Peyer's patch (tissue), 4 donors: ENCODE measurements around the gene TBL1XR1. TPM values are rescaled to one million over a fixed set of nuclear protein-coding genes. Genes with fewer than 3 reads are reported as not detected.

Experiments used
- DNase-seq, 3 donors: peaks; one replicate each; pipeline ENCODE4 v3.0.0-alpha.2; 2017 to 2019
- H3K27ac ChIP-seq, 4 donors: fragments of 200-600 bp; sonication (generic); one replicate each; pipeline ENCODE4 v1.5.1; 2016 to 2019
- H3K27me3 ChIP-seq, 2 donors: fragments of 200-600 bp; sonication (generic); one replicate each; pipeline ENCODE4 v1.5.1; 2019
- H3K36me3 ChIP-seq, 3 donors: fragments of 200-600 bp; sonication (generic); one replicate each; pipeline ENCODE4 v1.5.1; 2016 to 2019
- H3K4me1 ChIP-seq, 4 donors: fragments of 200-600 bp; sonication (generic); one replicate each; pipeline ENCODE4 v1.5.1; 2016 to 2019
- H3K4me3 ChIP-seq, 4 donors: fragments of 200-600 bp; sonication (generic); 1 replicate in 3 of 4; 2 replicates in 1 of 4; pipeline ENCODE4 v1.5.1; 2016 to 2019; ENCODE audit warnings: mild to moderate bottlenecking in 1 of 4
- H3K9me3 ChIP-seq, 4 donors: fragments of 200-600 bp; sonication (generic); one replicate each; pipeline ENCODE4 v1.5.1; 2016 to 2019; ENCODE audit warnings: mild to moderate bottlenecking in 1 of 4
- CTCF ChIP-seq, 6 experiments: fragments of 450-650 bp in 4 of 6; fragments of 200-600 bp in 2 of 6; sonication (generic) in 1 of 6; IDR thresholded peaks; one replicate each; pipeline ENCODE4 v1.5.1; 2017 to 2019; ENCODE audit warnings: antibody characterized with exemption in 6 of 6, mild to moderate bottlenecking in 3 of 6, moderate library complexity in 1 of 6
- POLR2A ChIP-seq, 2 donors: fragments of 450-650 bp; IDR thresholded peaks; one replicate each; pipeline ENCODE4 v1.5.1; 2017; ENCODE audit warnings: antibody characterized with exemption in 2 of 2, mild to moderate bottlenecking in 2 of 2, moderate library complexity in 2 of 2
- total RNA-seq, 4 donors: library from RNA; depleted of rRNA; stranded (reverse); fragments of >200 nt; gene quantifications; one replicate each; pipeline ENCODE4 v1.1.0, GENCODE V29; 2016

The TBL1XR1 gene
- total RNA-seq, 4 donors from 2014 or later, result 40.7 to 81.7 (median 69.4) TPM

GRCh38 chr3:177224414-177224813 is 27.1 kb upstream of the TBL1XR1 start:
- Histone ChIP-seq H3K27me3 (no peaks in the 10 kb centered on the region), H3K9me3 (no peaks in the 10 kb centered on the region), H3K36me3 (no peaks in the 10 kb centered on the region), H3K4me1 (no peaks in the 10 kb centered on the region), H3K27ac (no peak overlapping the region), H3K4me3 (no peak overlapping the region)
- DNase-seq, result no peak
- TF ChIP-seq POLR2A (IDR thresholded peaks at IDR 0.05) (no peak), CTCF (IDR thresholded peaks at IDR 0.05) (no peak)

DNA sequence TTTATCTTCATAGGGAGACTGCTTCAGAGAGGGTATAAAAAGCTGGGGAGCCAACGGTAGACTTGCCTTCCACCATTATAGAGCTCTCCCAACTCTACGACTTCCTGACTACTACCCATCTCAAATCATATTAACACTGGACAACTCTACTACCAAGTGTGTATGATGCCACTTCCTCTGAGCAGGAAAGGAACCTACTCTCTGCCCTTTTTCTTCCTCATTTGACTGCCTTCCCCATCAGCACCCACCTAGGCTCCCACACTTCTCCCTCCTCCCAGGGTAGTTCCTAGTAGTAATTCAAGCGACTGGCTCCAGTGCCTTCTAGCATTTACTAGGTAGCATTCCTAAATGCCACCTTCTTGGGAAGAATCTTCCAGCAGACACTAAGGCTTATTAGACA is 24.5 kb upstream of the TBL1XR1 start:
- H3K27ac ChIP-seq, result no peak overlapping the region
- H3K9me3 ChIP-seq, result no peaks in the 10 kb centered on the region
- H3K27me3 ChIP-seq, result no peaks in the 10 kb centered on the region
- H3K36me3 ChIP-seq, result no peaks in the 10 kb centered on the region
- DNase-seq, result peak in 1 of 3 donors; percentile 6
- no peaks in the 10 kb centered on the region for H3K4me1 ChIP-seq
- H3K4me3 ChIP-seq, result no peak overlapping the region
- no peak for TF ChIP-seq CTCF (IDR thresholded peaks at IDR 0.05)
- TF ChIP-seq POLR2A (IDR thresholded peaks at IDR 0.05), result no peak

- DNase-seq, result no peak
- Histone ChIP-seq H3K4me1 (no peaks in the 10 kb centered on the region), H3K27ac (no peak overlapping the region), H3K9me3 (no peaks in the 10 kb centered on the region), H3K4me3 (no peak overlapping the region), H3K36me3 (no peaks in the 10 kb centered on the region), H3K27me3 (no peaks in the 10 kb centered on the region)
- TF ChIP-seq CTCF (IDR thresholded peaks at IDR 0.05) (no peak), POLR2A (IDR thresholded peaks at IDR 0.05) (no peak)
These were observed 23.1 kb upstream of the TBL1XR1 start for GRCh38 chr3:177220136-177220974.

GRCh38 chr3:177213801-177214535 is 16.7 kb upstream of the TBL1XR1 start:
- Histone ChIP-seq H3K27me3 (no peaks in the 10 kb centered on the region), H3K36me3 (no peaks in the 10 kb centered on the region), H3K4me1 (peaks cover 0 to 18% (median 0%) of the 10 kb centered on the region in 4 donors), H3K27ac (peak overlapping the region in 2 of 4 donors; percentile 27 to 57), H3K9me3 (no peaks in the 10 kb centered on the region), H3K4me3 (no peak overlapping the region)
- TF ChIP-seq CTCF (IDR thresholded peaks at IDR 0.05) (no peak), POLR2A (IDR thresholded peaks at IDR 0.05) (no peak)
- peak in 2 of 3 donors; percentile 61 to 63 for DNase-seq

DNA sequence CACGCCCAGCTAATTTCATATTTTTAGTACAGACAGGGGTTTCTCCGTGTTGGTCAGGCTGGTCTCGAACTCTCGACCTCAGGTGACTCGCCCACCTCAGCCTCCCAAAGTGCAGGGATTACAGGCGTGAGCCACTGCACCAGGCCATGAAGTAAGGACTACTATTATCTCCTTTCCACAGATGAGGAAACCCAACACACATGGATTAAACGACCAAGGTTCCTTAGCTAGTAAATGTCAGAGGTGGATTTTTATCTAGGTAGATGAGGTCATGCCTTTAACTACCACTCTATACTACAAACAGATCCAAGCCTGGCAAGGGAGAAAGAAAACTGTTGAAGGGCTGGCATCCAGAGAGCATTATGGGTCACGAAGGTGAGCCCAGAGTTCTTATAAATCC is 15.5 kb upstream of the TBL1XR1 start:
- Histone ChIP-seq H3K4me3 (no peak overlapping the region), H3K36me3 (no peaks in the 10 kb centered on the region), H3K27ac (peak overlapping the region in 3 of 4 donors; percentile 47 to 85 (median 78)), H3K4me1 (peaks cover 0 to 18% (median 0%) of the 10 kb centered on the region in 4 donors), H3K27me3 (no peaks in the 10 kb centered on the region), H3K9me3 (no peaks in the 10 kb centered on the region)
- TF ChIP-seq POLR2A (IDR thresholded peaks at IDR 0.05), result no peak
- no peak for TF ChIP-seq CTCF (IDR thresholded peaks at IDR 0.05)
- DNase-seq, result peak in 1 of 3 donors; percentile 9
